GM21786 (cell line): ENCODE measurements around the gene ZNF705A.
"Not testable (repeated sequence)": the region's sequence is repeated elsewhere in the genome, so short reads cannot be mapped to it uniquely, and the experiment has no call there.

Experiments
- ATAC-seq: cut with Tn5 transposase; IDR thresholded peaks from one replicate; pipeline ENCODE4 v1.9.1; 2021; ENCODE audit not compliant: unreplicated experiment

The ZNF705A gene

DNA sequence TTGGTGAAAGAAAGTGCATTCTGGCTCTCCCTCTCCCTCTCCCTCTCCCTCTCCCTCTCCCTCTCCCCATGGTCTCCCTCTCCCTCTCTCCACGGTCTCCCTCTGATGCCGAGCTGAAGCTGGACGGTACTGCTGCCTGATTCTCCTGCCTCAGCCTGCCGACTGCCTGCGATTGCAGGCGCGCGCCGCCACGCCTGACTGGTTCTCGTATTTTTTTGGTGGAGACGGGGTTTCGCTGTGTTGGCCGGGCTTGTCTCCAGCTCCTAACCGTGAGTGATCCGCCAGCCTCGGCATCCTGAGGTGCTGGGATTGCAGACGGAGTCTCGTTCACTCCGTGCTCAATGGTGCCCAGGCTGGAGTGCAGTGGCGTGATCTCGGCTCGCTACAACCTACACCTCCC, 26.5 kb downstream of the ZNF705A start:
- ATAC-seq = not testable (repeated sequence)

DNA sequence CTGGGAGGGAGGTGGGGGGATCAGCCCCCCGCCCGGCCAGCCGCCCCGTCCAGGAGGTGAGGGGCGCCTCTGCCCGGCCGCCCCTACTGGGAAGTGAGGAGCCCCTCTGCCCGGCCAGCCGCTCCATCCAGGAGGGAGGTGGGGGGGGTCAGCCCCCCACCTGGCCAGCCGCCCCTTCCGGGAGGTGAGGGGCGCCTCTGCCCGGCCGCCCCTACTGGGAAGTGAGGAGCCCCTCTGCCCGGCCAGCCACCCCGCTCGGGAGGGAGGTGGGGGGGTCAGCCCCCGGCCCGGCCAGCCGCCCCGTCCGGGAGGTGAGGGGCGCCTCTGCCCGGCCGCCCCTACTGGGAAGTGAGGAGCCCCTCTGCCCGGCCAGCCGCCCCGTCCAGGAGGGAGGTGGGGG, 27.4 kb downstream of the ZNF705A start:
- not testable (repeated sequence) for ATAC-seq

DNA sequence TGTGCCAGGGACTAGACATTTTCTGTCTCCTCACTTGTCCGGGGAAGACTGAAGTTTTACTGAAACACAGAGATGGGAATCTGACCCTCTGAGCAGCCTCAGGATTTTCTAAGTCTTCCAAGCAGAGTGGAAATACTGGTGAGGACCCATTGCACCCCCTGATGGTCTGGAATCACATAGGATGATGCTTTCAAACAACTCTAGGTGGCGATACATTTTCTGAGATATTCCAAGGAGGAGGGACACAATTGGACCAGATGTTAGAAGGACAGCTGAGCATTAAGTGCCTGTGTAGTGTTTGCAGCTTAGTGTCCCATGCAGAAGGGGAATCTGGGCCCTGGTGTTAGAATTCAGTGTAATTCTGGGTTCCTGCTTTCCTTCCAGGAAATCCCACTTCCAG, 31.3 kb downstream of the ZNF705A start:
- ATAC-seq = not testable (repeated sequence)

DNA sequence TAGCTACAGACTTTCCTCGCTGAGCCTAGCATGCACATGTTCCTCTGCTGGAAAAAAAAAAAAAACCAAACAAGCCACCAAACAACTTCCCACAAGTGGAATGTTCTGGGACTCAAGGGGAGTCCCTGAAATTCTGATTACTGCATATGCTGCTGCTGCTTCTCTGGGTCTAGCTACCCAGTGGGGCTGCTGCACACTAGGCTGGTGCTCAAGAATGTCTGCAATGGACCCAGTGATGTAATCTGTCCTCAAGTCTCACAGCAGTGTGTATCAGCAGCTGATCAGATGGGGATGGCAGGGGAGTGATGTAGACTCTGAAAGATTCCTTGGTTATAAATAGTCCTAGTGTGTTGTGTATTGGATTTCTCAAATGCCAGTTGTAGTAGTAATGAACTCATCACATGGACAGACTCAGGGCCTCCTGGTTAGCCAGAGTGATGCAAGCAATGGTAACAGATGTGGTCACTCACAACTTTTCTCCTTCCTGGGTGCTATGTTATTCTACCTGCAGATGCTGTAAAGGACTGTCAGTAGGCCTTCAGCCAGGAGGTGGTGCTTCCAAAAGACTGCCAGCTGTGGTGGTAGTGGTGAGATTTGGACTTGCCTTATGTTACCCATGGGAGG, 41.0 kb downstream of the ZNF705A start:
- ATAC-seq = not testable (repeated sequence)

- ATAC-seq = not testable (repeated sequence)
These were observed 62.0 kb downstream of the ZNF705A start for GRCh38 chr12:8218711-8219382.

- not testable (repeated sequence) for ATAC-seq
These were observed 64.6 kb downstream of the ZNF705A start for GRCh38 chr12:8221375-8221774.

- not testable (repeated sequence) for ATAC-seq
These were observed 65.0 kb downstream of the ZNF705A start for GRCh38 chr12:8221844-8222243.

DNA sequence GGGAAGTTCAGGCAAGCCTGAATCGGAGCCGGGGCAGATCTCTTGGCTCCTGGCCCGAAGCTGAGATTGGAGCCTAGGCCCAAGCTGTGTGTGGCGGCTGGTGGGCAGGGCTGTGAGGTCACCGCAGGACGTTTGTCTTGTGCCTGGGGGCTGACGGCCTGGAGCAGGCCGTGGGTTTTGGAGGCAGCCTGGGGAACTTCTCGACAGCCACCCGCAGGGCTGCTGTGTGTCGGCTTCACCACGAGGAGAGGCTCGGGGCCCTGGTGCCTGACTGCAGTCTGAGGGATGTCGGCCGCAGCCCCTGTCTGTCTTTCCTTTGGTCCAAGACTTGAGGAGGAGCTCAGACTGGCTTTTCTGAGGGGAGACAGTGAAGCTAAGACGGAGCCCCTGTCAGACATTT, 65.5 kb downstream of the ZNF705A start:
- ATAC-seq = not testable (repeated sequence)

GRCh38 chr12:8223646-8224045, 66.8 kb downstream of the ZNF705A start:
- not testable (repeated sequence) for ATAC-seq

- ATAC-seq = not testable (repeated sequence)
These were observed 68.0 kb downstream of the ZNF705A start for GRCh38 chr12:8224782-8225181.

DNA sequence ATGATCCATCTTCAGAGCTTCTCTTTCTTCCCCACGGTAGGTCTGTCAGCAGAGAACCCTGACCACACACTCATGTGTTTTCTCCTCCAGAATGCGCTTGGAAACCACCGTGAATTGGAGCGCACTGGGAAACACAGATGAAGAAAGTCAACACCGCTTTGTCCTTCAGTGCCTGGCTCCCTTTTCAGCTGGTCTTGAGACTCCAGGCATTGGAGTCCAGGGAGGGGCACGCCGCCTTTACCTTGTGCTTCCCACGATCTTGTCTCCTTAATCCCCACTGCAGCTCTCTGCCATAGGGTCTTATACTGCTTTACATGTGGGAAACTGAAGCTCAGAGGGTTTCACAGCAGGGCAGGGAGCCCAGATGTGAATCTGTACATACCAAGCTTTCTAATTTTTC, 69.5 kb downstream of the ZNF705A start:
- no peak for ATAC-seq

DNA sequence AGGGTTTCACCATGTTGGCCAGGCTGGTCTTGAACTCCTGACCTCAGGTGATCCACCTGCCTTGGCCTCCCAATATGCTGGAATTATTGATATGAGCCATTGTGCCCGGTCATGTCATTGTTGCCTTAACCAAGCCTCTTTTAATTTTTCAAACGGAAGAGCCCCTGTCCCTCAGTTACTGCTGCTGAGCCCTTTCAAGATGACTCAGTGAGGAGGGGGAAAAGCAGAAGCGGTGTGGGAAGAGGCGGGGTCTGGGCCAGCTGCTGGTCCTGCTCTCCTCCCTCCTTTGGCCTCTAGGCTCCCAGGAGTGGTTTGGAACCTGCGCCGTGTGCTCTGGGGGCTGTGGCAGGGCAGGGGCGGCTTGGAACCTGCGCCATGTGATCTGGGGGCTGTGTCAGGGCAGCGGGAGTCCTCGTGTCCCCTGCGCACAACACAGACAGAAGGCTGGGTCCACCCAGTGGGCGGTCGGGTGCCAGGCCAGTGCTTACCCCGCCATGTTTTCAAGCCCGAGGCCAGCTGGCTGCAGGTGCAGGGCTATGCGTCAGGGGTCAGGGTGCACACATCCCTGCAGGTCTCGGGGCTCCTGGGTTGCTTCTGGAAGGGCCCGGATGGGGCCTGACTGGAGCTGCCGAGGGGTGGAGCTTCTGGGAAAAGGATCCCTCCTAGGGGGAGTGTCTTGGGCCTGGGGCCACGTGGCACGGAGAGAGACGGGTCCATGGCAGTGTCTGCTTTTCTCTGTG, 70.3 kb downstream of the ZNF705A start, which contains the start of gene FAM90A1:
Gene FAM90A1 (minus strand): TSS at position 627 of the 740 bp plus-strand sequence. CDS start 2,786 bp downstream, outside the sequence.
- not testable (repeated sequence) for ATAC-seq

DNA sequence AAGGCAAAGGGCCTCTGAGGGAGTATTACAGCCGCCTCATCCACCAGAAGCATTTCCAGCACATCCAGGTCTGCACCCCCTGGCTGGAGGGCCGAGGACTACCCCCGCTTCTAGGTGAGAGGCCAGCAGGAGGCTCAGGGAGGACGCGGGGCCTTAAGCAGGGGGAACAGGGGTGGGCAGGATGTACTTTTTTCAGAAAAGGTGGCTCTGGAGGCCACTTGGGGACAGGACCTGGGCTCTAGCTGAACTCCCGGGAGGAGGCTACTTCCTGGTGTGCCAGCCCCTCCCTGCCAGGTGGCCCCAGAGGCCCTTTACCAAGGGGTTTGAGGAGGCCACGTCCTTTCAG, 70.9 kb downstream of the ZNF705A start:
- not testable (repeated sequence) for ATAC-seq

GRCh38 chr12:8228607-8229006, 71.8 kb downstream of the ZNF705A start:
- not testable (repeated sequence) for ATAC-seq

GRCh38 chr12:8229486-8229885, 72.7 kb downstream of the ZNF705A start:
- ATAC-seq = not testable (repeated sequence)
